GM15510 (cell line): ENCODE results near the gene OPN3.

Experiments
- POLR2A ChIP-seq: IDR thresholded peaks from 3 replicates; pipeline ENCODE4 v1.6.1; 2011; ENCODE audit warnings: borderline replicate concordance; ENCODE audit not compliant: insufficient read length; ENCODE audit errors: extremely low read depth

OPN3 gene

DNA sequence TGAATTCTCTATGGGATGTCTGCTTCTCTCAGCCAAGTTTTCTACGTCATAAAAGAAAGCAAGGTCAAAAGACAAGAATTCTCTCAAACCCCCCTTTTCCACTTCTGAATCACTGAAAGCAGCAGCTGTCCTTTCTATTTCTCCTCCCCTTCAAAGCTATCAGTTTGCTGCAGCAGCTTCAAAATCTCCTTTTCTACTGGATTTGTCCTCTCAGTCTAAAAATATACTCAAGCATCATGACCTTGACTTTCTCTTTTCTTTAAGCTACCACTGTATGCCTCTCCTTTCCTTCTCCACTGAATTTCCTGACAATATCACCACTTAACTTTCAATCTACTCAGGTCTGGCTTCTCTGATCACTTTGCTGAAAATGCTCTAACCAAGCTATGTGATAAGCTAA is 13.8 kb upstream of the OPN3 start:
- no peak for TF ChIP-seq POLR2A

DNA sequence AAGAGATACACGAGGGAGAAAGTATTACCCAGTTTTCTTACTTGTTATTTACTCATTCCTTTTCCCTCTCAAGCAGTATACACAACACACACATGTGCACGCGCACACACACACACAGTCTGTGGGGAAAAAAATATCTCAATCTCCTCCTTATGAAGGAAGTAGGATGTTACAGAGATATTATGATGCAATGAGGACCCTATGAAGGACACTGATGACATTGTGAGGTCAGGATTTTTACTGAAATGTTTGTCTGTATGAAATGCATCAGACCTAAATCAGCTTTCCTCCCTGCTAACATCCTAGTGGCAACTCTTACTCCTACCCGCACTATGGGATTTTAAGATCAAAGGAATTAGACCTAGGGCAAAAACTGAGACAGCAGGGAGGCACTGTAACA is 11.8 kb upstream of the OPN3 start, which contains the start of gene WDR64:
Gene WDR64, plus strand, starts transcription at position 270 of the 400 bp plus-strand sequence. CDS start 204 bp downstream, outside the sequence.
- TF ChIP-seq POLR2A, result no peak

DNA sequence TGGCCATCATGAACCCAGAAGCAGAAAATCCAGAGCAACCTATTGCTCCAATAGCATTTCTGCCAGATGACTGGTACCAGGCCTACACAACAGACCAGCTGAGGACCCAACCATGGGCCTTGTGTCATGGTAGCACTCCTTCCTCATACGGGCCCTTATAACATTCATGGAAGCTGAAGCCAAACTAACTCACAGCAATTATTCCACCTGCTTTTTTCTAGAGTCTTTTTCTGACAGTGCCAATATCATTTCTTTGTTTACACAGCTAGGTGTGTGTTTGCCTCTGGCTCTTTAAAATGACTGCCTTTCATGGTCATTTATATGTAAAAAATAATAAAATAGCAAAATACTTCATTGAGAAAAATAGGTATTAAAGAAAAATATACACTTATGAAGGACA is 8.0 kb upstream of the OPN3 start:
- TF ChIP-seq POLR2A, result no peak

DNA sequence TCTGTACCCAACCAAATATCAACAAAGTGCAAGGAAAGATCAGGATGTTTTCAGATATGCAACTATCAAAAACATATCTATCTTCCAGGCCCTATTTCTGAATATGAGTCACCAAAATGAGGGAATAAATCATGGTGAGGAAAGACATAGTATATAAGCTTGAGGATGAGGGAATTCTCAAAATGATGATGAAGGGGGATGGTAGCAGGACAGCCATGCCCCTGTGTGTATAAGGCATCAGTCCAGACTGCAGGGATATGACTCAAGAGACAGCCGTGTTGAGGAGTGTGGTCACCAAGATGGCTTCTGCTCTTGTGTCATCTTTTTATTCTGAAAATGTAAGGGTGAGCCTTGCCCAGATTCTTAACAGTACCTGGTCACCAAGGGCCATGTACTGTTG is 7.5 kb upstream of the OPN3 start:
- no peak for TF ChIP-seq POLR2A

DNA sequence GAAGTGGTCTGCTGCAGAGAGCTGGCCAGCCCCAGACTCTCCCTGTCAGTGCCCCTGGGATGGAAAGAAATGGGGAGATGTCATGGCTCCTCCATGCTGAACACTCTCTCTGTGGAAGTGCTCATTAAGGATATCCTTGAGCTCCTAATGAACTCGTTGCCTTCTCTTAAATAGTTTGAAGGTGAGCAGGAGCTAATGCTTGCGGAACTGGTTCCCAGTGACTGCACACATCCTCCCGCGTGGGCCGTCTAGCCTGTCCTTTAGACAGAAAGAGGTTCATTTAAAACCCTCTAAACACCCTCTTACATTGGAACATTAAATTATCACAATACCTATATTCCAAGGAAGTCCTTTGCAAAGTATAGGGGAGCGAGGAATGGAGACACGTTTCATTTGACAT is 6.0 kb upstream of the OPN3 start:
- TF ChIP-seq POLR2A, result no peak

DNA sequence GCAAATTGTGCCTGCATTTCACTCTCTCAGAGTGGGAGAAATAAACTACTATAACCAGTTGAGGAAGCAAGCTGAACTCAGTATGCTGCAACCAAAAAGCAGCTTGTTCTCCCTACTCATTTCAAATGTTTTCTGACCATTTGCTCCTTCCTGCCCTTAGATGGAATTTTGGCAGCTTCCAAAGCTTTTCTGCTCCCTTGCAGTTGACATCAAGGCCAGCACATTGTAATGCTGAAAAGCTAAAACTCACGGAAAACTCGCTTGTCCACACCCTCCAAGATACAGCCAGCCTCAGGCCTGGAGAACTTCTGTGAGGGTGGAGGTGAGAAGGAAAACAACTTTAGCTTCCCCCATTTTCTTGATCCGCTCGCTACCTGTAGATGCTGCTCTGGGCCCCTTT is 5.0 kb upstream of the OPN3 start:
- no peak for TF ChIP-seq POLR2A

DNA sequence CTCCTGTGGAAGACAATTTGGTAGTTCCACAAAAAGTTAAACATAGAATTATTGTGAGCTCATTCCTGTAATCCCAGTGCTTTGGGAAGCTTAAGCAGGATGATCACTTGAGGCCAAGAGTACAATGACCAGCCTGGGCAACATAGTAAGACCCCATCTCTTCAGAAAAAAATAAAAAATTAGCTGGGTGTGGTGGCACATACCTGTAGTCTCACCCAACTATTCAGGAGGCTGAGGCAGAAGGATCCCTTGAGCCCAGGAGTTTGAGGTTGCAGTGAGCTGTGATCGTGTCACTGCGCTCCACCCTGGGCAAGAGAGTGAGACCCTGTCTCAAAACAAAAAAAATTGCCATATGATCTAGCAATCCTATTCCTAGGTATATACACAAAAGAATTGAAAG is 4.1 kb upstream of the OPN3 start:
- TF ChIP-seq POLR2A, result no peak

DNA sequence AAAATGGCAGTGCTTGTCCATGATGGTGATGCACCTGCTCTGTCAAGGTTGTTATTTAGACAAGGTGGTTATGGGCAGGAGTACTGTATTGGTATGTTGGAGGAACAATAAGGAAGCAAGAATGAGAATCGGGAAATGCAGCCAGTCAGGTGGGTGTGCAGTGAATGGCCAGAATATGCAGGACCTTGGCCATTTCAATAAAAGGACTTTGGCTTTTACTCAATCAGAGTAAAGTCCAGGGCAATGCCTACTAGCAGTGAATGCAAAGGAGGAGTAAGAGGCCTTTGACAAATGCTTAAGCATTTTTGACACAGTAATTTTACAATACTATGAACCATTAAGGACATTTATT is 2.4 kb upstream of the OPN3 start:
- TF ChIP-seq POLR2A, result no peak

DNA sequence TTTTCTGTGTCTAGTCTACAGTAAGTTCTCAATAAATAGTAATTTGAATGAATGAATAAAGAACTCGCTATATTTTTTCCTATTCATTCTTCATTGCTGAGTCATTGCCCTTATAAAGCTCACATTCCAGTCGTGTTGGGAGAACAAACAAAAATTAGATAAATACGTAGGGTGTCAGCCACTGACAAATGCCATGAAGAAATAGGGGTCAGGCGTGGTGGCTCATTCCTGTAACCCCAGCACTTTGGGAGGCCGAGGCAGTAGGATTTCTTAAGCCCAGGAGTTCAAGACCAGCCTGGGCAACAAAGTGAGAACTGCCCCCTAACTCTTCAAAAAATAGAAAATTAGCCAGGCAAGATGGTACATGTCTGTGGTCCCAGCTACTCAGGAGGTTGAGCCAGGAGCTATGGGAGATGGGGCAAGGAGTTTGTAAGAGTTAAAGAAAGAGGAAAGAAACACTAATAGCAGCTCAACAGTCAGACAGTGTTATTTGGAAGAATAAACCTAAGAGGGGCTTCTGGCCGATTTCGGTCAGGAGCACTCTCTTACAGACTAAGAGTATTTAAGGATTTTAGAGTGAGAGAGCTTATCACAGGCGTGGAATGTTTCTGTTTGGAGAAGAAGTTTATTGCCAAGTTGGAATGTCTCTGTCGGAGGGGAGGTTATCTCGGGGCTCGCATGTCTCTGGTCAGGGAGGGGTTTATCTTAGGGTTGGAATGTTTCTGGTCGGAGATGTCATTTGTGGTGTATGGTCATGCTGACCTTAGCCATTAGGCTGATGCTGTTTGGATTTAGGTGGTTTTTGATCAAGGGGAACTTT is 1.8 kb upstream of the OPN3 start:
- TF ChIP-seq POLR2A, result no peak

DNA sequence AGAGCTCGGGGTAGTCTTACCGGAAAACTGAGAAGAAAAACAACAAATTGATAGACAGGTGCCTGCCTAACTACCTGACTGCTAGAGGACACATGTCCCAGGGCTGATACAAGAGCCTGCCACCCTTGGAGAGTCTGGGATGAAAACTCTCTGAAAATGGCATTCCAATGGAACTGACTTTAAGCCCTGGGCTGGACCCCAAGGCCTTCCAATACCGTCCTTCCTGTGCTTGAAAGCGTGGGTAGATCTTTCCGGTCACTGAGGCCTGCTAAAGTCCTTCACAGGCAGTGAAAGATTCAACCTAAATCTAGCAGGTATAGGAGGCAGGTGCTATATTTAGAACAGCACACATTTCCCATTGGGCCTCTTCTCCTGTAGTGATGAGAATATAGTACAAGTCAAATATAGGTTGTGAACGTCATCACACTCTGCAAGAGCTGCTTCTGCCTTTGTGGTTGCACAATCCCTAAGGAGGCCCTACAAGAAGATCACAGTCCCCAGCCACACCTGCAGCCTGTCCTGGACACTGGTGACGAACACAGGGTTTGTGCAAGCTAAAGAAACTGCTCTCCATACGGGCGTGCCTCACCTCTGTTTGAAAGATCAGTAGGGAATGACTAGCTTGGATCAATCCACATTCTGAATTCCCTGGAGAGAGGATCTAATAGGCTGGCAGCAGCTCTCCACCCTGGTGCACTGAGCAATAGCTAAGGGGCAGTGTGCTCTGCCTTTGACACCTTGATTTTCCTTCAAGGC is 876 bp upstream of the OPN3 start:
- TF ChIP-seq POLR2A, result no peak

DNA sequence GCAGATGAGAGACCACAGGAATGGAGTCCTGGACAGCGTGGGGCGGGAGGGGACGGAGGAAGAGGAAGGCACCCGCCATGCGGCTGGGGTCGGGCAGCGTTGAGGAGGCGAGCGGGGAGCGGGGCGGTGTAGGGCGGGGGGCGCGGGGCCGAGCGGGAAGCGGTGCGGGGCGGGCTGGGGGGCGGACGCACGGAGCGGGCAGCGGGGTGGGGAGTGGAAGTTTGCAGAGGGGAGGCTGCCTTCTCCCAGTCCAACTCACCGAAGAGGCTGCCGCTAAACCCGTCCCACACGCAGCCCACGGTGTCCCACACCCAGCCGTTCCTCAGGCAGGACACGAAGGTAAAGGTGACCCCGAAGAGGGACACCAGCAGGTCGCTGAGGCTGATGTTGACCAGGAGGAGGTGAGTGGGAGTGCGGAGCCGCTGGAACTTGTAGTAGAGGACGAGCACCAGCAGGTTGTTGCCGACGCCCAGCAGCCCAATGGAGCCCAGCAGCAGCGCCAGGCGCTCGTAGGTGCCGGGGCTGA is 483 bp downstream of the OPN3 start:
- TF ChIP-seq POLR2A, result no peak

DNA sequence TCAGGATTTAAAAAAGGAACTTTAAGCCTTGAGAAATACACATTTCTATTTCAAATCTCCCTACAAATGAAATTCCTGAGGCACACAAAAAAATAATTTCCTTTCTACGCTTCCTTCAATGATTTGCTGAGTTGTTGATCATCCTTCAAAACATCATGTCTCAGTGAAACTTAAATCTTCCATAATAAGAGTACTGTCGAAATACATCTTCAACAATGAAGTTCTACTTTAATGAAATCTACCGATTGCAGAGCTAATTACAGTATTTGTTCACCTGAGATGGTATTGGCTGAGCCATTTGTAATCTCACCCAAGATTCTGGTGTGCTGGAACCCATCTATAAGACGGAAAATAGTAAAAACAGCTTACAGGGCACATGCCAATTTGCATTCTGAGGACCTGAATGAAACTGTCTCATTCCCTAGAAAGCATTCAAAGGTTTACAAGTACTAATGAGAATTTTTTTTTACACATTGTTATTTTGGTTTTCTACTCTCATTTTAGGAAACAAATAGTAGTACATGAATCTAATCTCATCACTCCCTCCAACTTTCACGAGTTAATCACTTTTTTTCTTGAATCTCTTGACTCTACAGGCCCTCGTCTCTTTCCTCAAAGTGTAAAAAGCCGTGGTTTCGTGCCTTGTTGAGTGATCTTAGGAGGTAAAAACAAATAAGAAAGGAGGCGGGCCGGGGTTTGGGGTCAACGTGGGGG is 1.1 kb downstream of the OPN3 start:
- no peak for TF ChIP-seq POLR2A

DNA sequence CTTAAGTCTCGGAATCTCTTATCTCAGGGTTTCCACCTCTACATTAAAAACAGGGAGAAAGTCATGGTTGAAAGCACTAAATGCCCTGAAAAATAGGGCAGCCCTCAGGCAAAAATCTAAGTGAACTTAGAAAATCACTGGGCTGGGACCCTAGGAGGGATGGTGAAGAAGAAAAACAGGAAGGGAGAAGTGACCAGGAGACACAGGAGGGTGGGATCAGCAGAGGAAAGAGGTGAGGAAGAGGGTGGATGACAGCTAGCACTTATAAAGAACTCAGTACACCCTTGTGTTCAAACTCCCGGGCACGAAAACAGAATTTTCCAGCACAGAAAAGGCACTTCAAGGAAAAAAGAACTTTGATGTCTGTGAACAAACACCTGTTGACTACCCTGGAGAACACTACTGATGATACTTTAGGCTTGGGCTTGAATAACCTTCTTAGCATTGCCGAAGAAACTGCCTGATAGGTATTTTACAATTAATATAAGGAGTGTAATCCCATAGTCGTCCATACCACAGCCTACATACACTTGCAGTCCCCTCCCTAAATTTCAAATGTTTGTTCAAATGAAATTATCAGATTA is 2.0 kb downstream of the OPN3 start:
- no peak for TF ChIP-seq POLR2A

DNA sequence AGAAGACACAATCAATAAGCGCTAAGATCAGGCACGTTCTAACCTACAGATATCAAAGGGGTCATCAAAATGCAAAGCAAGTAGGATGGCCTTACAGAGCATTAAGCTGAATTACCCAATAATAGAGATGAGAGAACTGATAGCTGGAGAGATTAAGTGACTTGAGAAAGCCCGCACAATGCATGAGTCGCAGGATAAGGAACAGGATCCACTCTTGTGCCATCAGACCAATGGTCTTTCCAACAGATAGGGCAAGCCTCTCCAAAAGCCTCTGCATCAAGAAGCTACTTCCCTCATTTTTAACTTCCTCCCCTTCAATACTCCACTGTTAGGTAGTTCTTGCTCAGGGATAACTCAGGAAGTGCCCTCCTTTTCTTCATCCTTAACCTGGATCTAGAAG is 2.6 kb downstream of the OPN3 start:
- TF ChIP-seq POLR2A, result no peak

DNA sequence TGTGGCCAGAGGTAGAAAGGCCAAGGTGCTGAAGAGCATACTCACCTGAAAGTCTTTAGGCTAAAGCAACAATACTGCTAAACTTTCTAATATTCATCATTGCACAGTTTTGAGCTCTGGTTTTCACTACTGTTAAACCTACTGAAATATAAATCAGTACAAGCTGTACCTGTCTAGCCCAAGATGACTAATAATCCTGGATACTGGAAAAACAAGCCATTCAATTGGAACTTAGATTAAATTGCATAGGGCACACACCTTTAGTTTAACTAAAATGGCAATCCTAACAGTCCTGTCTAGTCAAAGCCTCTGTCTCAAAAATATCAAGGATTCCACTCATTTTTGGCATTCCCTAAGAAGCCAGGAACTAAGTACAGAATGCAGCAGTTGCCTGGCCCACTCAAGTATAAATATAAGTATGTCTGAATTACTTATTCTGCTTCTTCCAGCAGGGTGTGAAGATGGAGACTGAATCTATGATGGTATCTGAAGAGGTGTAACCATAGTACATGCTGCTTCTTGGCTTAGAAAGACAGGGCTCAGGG is 3.1 kb downstream of the OPN3 start:
- no peak for TF ChIP-seq POLR2A

DNA sequence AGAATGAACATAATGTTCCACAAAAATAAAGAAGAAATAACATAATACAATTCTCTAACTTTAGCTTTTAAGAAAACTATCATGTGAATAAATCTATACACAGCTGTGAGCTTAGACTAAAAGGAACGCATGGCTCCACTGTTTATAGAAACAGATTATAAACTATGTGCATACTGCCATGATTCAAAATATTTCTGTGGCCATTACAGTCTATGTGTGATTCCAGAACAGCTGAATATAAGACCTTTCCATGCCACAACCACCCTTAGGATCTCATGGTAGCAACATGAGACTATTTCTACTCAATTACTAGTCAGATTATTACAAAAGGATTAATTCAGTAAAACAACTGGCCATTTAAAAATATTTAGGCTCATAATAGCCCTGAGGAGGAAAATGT is 3.9 kb downstream of the OPN3 start:
- no peak for TF ChIP-seq POLR2A
